Myocyte (in vitro differentiated cells): ENCODE results near the gene GDF10. TPM values are rescaled to one million over a fixed set of nuclear protein-coding genes. Genes with fewer than 3 reads are reported as not detected.

Experiments
- DNase-seq: peaks from one replicate; pipeline ENCODE4 v3.0.0-alpha.2; 2012; ENCODE audit warnings: low read depth
- total RNA-seq: library from RNA; depleted of rRNA; stranded (reverse); fragments of >200 nt; gene quantifications from 2 replicates; pipeline ENCODE4 v1.2.3, GENCODE V29; 2014

Gene GDF10
- total RNA-seq, 1 donor from 2014 or later: not detected

- DNase-seq: peak; percentile 58
These were observed 12.1 kb downstream of the GDF10 start for GRCh38 chr10:47311932-47312662.

GRCh38 chr10:47312663-47312995, 12.6 kb downstream of the GDF10 start:
- DNase-seq: no peak

GRCh38 chr10:47314416-47314970, 14.5 kb downstream of the GDF10 start:
- no peak for DNase-seq

GRCh38 chr10:47315421-47315820, 15.4 kb downstream of the GDF10 start:
- no peak for DNase-seq

GRCh38 chr10:47316131-47316530, 16.1 kb downstream of the GDF10 start:
- DNase-seq: no peak

GRCh38 chr10:47317251-47317650, 17.3 kb downstream of the GDF10 start:
- DNase-seq: no peak

GRCh38 chr10:47318706-47319105, 18.7 kb downstream of the GDF10 start:
- DNase-seq: no peak

GRCh38 chr10:47319784-47320183, 19.8 kb downstream of the GDF10 start:
- no peak for DNase-seq

- DNase-seq: no peak
These were observed 20.8 kb downstream of the GDF10 start for GRCh38 chr10:47320812-47321211.

- no peak for DNase-seq
These were observed 21.7 kb downstream of the GDF10 start for GRCh38 chr10:47321521-47322195.

GRCh38 chr10:47322300-47323061, 22.5 kb downstream of the GDF10 start, which contains the start of gene GDF2:
TSS of gene GDF2 (plus strand) at chr10:47322454. CDS start at chr10:47322669, 215 bp downstream.
- DNase-seq: no peak

GRCh38 chr10:47323087-47323486, 23.1 kb downstream of the GDF10 start:
- no peak for DNase-seq

- no peak for DNase-seq
These were observed 23.8 kb downstream of the GDF10 start for GRCh38 chr10:47323636-47324296.

- no peak for DNase-seq
These were observed 25.6 kb downstream of the GDF10 start for GRCh38 chr10:47325303-47326291.

GRCh38 chr10:47326306-47326926, 26.4 kb downstream of the GDF10 start:
- DNase-seq: no peak

- no peak for DNase-seq
These were observed 26.9 kb downstream of the GDF10 start for GRCh38 chr10:47326927-47327330.

- DNase-seq: no peak
These were observed 29.9 kb downstream of the GDF10 start for GRCh38 chr10:47329855-47330254.

- no peak for DNase-seq
These were observed 30.4 kb downstream of the GDF10 start for GRCh38 chr10:47330366-47330765.

GRCh38 chr10:47330804-47331203, 30.8 kb downstream of the GDF10 start:
- no peak for DNase-seq

GRCh38 chr10:47331491-47331890, 31.5 kb downstream of the GDF10 start:
- no peak for DNase-seq
